SIG-M5 treated with dmso at 0.1 percent for 504 hours (cell line): Measurements from ENCODE around the gene MRM3.
"Not testable (repeated sequence)": the region's sequence is repeated elsewhere in the genome, so short reads cannot be mapped to it uniquely, and the experiment has no call there.

Experiments
- DNase-seq: peaks from one replicate; lab custom pipeline; 2025; ENCODE audit not compliant: unreplicated experiment; lab: John Stamatoyannopoulos, UW

Gene MRM3, protein sequence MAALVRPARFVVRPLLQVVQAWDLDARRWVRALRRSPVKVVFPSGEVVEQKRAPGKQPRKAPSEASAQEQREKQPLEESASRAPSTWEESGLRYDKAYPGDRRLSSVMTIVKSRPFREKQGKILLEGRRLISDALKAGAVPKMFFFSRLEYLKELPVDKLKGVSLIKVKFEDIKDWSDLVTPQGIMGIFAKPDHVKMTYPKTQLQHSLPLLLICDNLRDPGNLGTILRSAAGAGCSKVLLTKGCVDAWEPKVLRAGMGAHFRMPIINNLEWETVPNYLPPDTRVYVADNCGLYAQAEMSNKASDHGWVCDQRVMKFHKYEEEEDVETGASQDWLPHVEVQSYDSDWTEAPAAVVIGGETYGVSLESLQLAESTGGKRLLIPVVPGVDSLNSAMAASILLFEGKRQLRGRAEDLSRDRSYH

DNA sequence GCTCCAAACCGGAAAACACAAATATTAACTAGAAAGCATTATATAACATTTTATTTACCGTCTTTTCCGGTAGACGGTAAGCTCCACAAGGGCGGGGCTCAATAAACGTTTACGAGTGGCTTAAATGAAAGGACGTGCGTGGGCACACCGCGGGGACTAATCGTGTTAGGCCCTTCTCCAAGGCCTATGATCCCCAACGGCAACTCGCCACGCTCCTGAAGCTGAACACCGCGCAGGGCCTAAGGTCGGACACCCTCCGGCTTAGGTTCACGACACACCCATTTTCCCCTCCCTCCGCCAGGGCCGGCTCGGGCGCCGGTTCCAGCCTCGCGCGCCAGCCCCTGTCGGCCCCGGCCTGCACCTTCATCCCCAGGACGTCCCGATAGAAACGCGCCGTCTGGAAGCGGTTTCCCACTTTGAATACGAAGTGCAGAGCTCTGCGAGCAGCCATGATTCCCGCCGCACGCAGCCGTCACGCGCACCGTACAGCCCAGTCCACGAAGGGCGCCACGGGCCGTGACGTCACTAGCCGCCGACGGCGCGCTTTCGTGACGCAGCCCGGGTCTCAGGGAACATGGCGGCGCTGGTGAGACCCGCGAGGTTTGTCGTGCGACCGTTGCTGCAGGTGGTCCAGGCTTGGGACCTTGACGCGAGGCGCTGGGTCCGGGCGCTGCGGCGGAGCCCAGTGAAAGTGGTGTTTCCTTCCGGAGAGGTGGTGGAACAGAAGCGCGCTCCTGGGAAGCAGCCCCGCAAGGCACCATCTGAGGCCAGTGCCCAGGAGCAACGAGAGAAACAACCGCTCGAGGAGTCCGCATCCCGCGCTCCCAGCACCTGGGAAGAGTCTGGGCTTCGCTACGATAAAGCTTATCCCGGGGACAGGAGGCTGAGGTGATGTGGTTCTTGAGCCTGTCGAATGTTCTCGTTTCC, at the start of gene MRM3, which contains the start of gene GLOD4:
TSS of gene MRM3 (plus strand) at position 549 of the 927 bp plus-strand sequence. CDS start at position 575, 26 bp downstream.
TSS of gene GLOD4 (minus strand) at position 476 of the 927 bp plus-strand sequence. CDS start at position 451, 25 bp downstream.
- DNase-seq: peak; percentile 52

- no peak for DNase-seq
These were observed 49.0 kb upstream of the MRM3 start for GRCh38 chr17:732902-733720.

GRCh38 chr17:733743-734142, 48.4 kb upstream of the MRM3 start:
- no peak for DNase-seq

DNA sequence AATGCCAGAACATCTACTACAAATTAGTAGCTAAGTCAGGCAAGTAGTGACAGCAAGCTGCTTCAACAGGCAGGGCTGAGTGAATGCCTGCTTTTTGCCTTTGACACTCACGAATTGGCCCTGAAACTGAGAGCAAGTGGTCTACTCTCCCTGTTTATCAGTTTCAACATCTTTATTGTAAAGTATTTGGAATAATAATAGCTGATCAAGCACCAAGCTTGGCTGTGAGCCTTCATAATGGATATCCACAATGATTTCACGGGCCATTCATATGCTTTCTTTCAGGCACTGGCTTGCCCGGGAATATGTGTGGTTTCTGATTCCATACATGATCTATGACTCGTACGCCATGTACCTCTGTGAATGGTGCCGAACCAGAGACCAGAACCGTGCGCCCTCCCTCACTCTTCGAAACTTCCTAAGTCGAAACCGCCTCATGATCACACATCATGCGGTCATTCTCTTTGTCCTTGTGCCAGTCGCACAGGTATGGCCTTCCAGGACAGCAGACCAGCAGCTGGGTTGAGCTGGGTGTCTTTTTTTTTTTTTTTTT, 44.5 kb upstream of the MRM3 start:
- DNase-seq: no peak

GRCh38 chr17:740240-741017, 41.7 kb upstream of the MRM3 start:
- DNase-seq: peak; percentile 95

DNA sequence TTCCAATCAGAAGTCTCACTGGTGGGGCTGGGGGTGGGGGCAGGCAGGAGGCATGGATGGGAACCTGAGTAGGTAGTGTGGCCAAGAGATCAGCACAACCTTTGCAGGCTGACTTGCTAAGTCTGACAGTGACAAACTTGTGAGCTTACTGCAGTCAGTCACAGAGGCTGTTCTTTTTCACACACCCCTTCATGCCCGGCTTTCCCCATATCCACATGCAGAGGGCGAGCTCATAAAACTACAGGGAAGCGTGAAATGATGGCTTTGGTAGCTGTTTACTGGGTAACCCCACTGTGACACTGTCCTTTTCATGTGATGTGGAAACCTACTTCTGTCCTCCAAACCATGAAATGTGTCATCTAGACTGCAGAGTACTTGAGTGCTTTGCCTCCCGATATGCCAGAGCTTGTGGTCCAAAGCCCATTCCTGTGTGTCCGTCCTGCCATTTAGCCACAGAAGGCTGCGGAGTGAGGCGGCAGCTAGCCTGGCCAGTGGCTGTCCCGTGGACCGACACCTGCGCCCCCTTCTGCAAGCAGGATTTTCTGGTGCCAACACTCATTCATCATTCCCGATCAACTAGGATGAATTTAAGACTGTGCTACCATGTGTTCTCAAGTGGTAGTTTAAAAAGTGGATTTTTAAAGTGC, 39.9 kb upstream of the MRM3 start:
- no peak for DNase-seq

GRCh38 chr17:743139-743538, 39.0 kb upstream of the MRM3 start:
- no peak for DNase-seq

DNA sequence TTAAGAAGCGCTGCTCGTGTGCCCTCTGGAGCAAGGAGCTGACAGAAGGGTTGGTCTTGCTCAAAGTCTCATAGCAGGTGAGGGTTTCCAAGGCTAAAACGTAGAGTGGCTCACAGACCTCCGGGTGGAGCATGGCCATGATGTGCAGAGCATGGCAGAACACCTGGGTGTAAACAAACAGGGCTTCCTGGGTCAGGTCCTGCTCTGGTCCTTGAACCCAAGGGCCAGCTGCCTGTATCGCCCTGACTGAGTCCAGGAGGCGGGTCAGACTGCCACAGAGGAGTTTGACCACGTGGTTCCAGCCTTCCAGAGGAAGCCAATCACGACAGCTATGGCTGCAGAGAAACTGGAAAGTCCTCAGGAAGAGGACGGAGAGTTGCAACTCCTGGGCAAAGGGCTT, 37.2 kb upstream of the MRM3 start:
- no peak for DNase-seq

GRCh38 chr17:745406-745805, 36.7 kb upstream of the MRM3 start:
- DNase-seq: no peak

GRCh38 chr17:746181-746580, 36.0 kb upstream of the MRM3 start:
- DNase-seq: no peak

DNA sequence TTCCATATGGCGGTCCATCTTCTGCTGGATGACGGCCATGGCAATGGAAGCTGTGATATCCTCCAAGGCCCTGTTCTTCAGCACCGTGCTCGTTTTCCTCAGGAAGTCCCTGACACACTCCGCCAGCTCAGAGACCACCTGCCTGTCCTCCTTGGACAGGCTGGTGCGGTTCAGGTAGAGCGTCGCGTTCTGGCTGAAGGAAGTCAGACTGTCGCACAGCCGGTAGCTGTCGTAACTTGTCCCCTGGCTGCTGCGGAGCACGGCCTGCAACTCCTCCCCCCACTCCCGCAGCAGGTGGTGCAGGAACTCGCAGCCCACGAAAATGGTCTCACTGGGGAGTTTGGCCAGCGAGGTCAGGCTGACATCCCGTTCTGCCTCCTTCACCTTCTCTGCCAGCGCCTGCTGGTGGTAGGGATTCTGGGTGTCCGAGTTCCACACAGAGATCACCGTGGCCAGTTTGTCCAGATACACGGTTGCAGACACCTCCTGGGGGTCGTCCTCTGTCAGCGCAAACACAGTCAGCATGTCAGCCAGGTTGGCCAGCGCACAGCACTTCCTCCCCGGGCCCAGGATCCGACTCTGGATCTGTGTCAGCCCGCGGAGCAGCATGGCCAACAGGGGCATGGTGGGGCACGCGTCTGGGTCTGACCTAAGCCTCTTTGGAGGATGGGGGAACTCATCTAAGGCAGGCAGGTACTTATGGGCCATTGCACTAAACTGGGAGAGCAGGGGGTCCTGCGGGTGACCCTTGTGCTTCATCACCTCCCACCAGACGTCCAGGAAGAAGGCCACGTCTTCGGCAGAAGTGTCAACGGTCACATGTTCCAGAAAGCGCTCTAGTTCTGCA, 35.1 kb upstream of the MRM3 start:
- DNase-seq: no peak

DNA sequence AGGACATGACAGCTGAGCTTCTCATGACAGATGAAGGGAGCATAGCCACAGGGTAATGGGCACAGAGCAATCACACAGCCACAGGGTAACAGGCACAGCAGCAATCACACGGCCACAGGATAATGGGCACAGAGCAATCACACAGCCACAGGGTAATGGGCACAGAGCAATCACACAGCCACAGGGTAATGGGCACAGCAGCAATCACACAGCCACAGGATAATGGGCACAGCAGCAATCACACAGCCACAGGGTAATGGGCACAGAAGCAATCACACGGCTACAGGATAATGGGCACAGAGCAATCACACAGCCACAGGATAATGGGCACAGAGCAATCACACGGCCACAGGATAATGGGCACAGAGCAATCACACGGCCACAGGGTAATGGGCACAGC, 33.5 kb upstream of the MRM3 start:
- DNase-seq: not testable (repeated sequence)

GRCh38 chr17:749359-749758, 32.8 kb upstream of the MRM3 start:
- not testable (repeated sequence) for DNase-seq

DNA sequence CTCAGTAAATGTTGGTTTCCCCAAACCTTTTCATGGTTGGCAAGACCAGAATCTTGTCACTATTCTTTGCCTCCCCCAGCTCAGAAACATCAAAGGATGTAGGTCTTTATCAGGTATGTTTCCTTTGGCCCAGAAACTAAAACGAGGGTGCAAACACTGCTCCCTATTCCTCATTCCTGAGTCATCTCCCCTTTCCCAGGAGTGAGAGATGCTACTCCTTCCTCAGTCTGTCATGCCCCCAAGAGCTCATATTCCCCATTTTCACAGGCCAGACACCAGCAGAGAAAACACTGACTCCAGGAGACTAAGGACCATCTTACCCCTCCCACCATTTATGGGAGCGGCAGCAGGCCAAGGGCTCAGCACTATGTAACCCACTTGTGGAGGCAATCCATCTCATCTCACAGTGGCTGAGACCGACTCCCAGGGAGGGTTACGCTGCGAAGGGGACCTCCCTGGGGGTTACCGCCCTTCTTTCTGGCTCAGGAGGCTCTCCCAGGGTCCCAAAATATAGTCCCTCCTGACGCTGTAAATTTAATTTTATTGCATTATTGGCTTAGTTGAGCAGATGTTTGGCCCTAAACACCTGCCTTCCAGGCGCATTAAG, 31.6 kb upstream of the MRM3 start:
- DNase-seq: no peak

- DNase-seq: peak; percentile 47
These were observed 30.7 kb upstream of the MRM3 start for GRCh38 chr17:751269-752001.

DNA sequence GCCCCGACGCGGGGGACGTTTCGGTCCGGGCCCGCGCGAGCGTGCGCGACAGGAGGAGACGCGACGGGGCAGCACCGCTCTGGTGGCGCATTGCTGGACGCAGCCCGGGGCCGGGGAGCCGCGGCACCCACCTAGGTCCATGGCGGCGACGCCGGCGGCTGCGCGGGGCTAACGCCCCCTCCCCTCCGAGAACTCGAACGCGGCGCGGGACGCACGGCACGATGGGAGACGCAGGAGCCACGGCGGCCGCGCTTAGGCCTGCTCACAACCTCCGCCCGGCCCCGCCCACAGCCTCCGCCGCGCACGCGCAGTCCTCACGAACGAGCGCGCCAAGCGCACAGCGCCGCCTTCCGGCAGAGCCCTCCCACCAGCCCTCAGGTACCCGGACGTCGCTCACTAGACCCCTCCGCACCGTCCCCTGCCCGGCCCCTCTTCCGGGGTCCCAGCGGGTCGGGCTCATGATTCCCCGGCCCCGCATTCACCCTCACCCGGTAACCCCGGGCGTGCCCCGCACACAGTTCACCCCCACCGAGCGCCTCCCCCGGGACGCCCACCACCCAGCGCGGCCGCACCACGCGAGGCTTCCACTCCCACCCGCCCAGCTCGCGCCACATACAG, 30.0 kb upstream of the MRM3 start, which contains the start of gene GEMIN4:
TSS of gene GEMIN4 (minus strand) at position 263 of the 618 bp plus-strand sequence. CDS start at position 141, 122 bp downstream.
- peak; percentile 67 for DNase-seq
